H1 (cell line): ENCODE data around the gene FGFRL1. TPM values are rescaled to one million over a fixed set of nuclear protein-coding genes. Genes with fewer than 3 reads are reported as not detected.

ENCODE experiments used
- CTCF ChIA-PET: fragments of 300-600 bp; sonication (Branson Sonifier 250); formaldehyde crosslinking; loops from one replicate; lab custom pipeline; 2021; ENCODE audit not compliant: partially characterized antibody; lab: Charles Lee
- POLR2A ChIA-PET: fragments of 300-600 bp; sonication (Branson Sonifier 250); formaldehyde crosslinking; loops from one replicate; lab custom pipeline; 2021; ENCODE audit warnings: inconsistent platforms; ENCODE audit not compliant: partially characterized antibody; lab: Charles Lee
- DNase-seq, 2 experiments: peaks; one replicate each; pipeline versions ENCODE4 v3.0.0 to v3.0.0-alpha.2; 2010 to 2022; ENCODE audit warnings: low spot score in 2 of 2, low read depth in 1 of 2, mixed read lengths in 1 of 2
- FAIRE-seq: peaks from 2 replicates; lab custom pipeline; 2011; peaks lifted over from hg19 to GRCh38; lab: Jason Lieb, UNC
- H2AFZ ChIP-seq: 2 replicates; pipeline ENCODE4 v1.8.1; 2012; ENCODE audit warnings: low read length, inconsistent platforms
- H2AK5ac ChIP-seq: 2 replicates; pipeline ENCODE4 v1.6.1; 2013; ENCODE audit warnings: low read depth, low read length
- H2BK120ac ChIP-seq: replicated peaks from 2 replicates; pipeline ENCODE3; 2013; ENCODE audit warnings: low read depth, low read length, inconsistent platforms
- H2BK12ac ChIP-seq: 2 replicates; pipeline ENCODE4 v1.6.1; 2013; ENCODE audit warnings: low read depth, low read length
- H2BK15ac ChIP-seq: 2 replicates; pipeline ENCODE4 v1.6.1; 2013; ENCODE audit warnings: low read length
- H2BK20ac ChIP-seq: 2 replicates; pipeline ENCODE4 v1.6.1; 2013; ENCODE audit warnings: low read length
- H2BK5ac ChIP-seq: 2 replicates; pipeline ENCODE4 v1.6.1; 2013; ENCODE audit warnings: low read depth, low read length
- H3K14ac ChIP-seq: 2 replicates; pipeline ENCODE4 v1.6.1; 2013; ENCODE audit warnings: inconsistent platforms; ENCODE audit not compliant: insufficient read length
- H3K18ac ChIP-seq: 2 replicates; pipeline ENCODE4 v1.6.1; 2013; ENCODE audit warnings: low read length; ENCODE audit errors: extremely low read depth
- H3K23ac ChIP-seq: 2 replicates; pipeline ENCODE4 v1.6.1; 2013; ENCODE audit warnings: inconsistent platforms; ENCODE audit not compliant: insufficient read length
- H3K23me2 ChIP-seq: 2 replicates; pipeline ENCODE4 v1.6.1; 2013; ENCODE audit warnings: low read depth, low read length
- H3K27ac ChIP-seq: 2 replicates; pipeline ENCODE4 v1.6.1; 2011; ENCODE audit warnings: low read depth, low read length, inconsistent platforms
- H3K27me3 ChIP-seq, 4 experiments: replicated peaks in 1 of 4; 1 replicate in 1 of 4; 2 replicates in 3 of 4; pipeline versions ENCODE4 v1.6.1 to v1.8.1; 2011 to 2013; ENCODE audit warnings: low read length in 3 of 4, mild to moderate bottlenecking in 3 of 4, inconsistent platforms in 2 of 4, mixed read lengths in 2 of 4, moderate library complexity in 1 of 4; ENCODE audit not compliant: control insufficient read depth in 3 of 4, insufficient read depth in 3 of 4; ENCODE audit errors: extremely low read depth in 1 of 4
- H3K36me3 ChIP-seq, 4 experiments: 2 replicates each; pipeline versions ENCODE4 v1.6.1 to v1.8.1; 2011 to 2013; ENCODE audit warnings: mild to moderate bottlenecking in 4 of 4, low read length in 3 of 4, moderate library complexity in 2 of 4, control low read depth in 1 of 4, inconsistent platforms in 1 of 4; ENCODE audit not compliant: insufficient read depth in 4 of 4, control insufficient read depth in 2 of 4
- H3K4ac ChIP-seq: replicated peaks from 2 replicates; pipeline ENCODE3; 2013; ENCODE audit warnings: low read length, low read depth, mixed read lengths, inconsistent platforms; ENCODE audit not compliant: insufficient read length
- H3K4me1 ChIP-seq, 4 experiments: replicated peaks in 1 of 4; 1 replicate in 1 of 4; 2 replicates in 3 of 4; pipeline versions ENCODE4 v1.6.1 to v1.8.1; 2011 to 2013; ENCODE audit warnings: low read length in 3 of 4, inconsistent platforms in 2 of 4, mixed read lengths in 1 of 4; ENCODE audit not compliant: insufficient read depth in 4 of 4, control insufficient read depth in 3 of 4
- H3K4me2 ChIP-seq, 2 experiments: 2 replicates each; pipeline versions ENCODE4 v1.6.1 to v1.8.1; 2011 to 2013; ENCODE audit warnings: low read depth in 2 of 2, low read length in 2 of 2, control low read depth in 1 of 2, inconsistent platforms in 1 of 2, mild to moderate bottlenecking in 1 of 2; ENCODE audit not compliant: insufficient read depth in 1 of 2
- H3K4me3 ChIP-seq, 4 experiments: fragments of 200-600, 300-600 bp in 1 of 4; sonication (generic), shearing (Covaris generic), sonication (Bioruptor Twin) in 1 of 4; 2 replicates each; pipeline versions ENCODE4 v1.5.1 to v1.8.1; 2011 to 2016; ENCODE audit warnings: low read length in 4 of 4, low read depth in 3 of 4, control low read depth in 2 of 4, inconsistent platforms in 2 of 4, mild to moderate bottlenecking in 2 of 4, mixed read lengths in 1 of 4, moderate library complexity in 1 of 4; ENCODE audit not compliant: insufficient read depth in 2 of 4; ENCODE audit errors: extremely low read depth in 1 of 4
- H3K56ac ChIP-seq: replicated peaks from 2 replicates; pipeline ENCODE3; 2013; ENCODE audit warnings: low read depth, mild to moderate bottlenecking, mixed read lengths, low read length, inconsistent platforms; ENCODE audit not compliant: insufficient read length
- H3K79me1 ChIP-seq: 2 replicates; pipeline ENCODE4 v1.6.1; 2013; ENCODE audit warnings: low read depth, low read length, control low read depth
- H3K79me2 ChIP-seq, 2 experiments: 2 replicates each; pipeline versions ENCODE4 v1.6.1 to v1.8.1; 2012 to 2013; ENCODE audit warnings: low read length in 2 of 2, mild to moderate bottlenecking in 2 of 2, inconsistent platforms in 1 of 2; ENCODE audit not compliant: insufficient read depth in 2 of 2, control insufficient read depth in 1 of 2
- H3K9ac ChIP-seq, 4 experiments: replicated peaks in 1 of 4; 1 replicate in 1 of 4; 2 replicates in 3 of 4; pipeline versions ENCODE4 v1.6.1 to v1.8.1; 2011 to 2013; ENCODE audit warnings: low read depth in 3 of 4, low read length in 3 of 4, control low read depth in 2 of 4, mild to moderate bottlenecking in 2 of 4, moderate library complexity in 2 of 4, inconsistent platforms in 1 of 4; ENCODE audit errors: extremely low read depth in 1 of 4
- H3K9me3 ChIP-seq, 2 experiments: 2 replicates each; pipeline versions ENCODE4 v1.6.1 to v1.8.1; 2012 to 2013; ENCODE audit warnings: mild to moderate bottlenecking in 2 of 2, moderate library complexity in 2 of 2, control low read depth in 1 of 2, inconsistent platforms in 1 of 2, low read depth in 1 of 2, low read length in 1 of 2, mixed read lengths in 1 of 2; ENCODE audit not compliant: insufficient read depth in 2 of 2
- H4K20me1 ChIP-seq, 2 experiments: replicated peaks in 1 of 2; 2 replicates each; pipeline versions ENCODE3 to v1.8.1; 2011 to 2013; ENCODE audit warnings: inconsistent platforms in 2 of 2, low read length in 2 of 2, mild to moderate bottlenecking in 1 of 2; ENCODE audit not compliant: insufficient read depth in 2 of 2, control insufficient read depth in 1 of 2
- H4K5ac ChIP-seq: 2 replicates; pipeline ENCODE4 v1.6.1; 2013; ENCODE audit warnings: low read length, low read depth, mixed read lengths, inconsistent platforms; ENCODE audit not compliant: insufficient read length
- H4K8ac ChIP-seq: 2 replicates; pipeline ENCODE4 v1.8.0; 2013; ENCODE audit warnings: mild to moderate bottlenecking, moderate library complexity, low read length, inconsistent platforms; ENCODE audit not compliant: insufficient read depth; ENCODE audit errors: extremely low read depth
- H4K91ac ChIP-seq: replicated peaks from 2 replicates; pipeline ENCODE3; 2013; ENCODE audit warnings: low read length, mixed read lengths, inconsistent platforms; ENCODE audit not compliant: insufficient read length
- E2F6 ChIP-seq: IDR thresholded peaks from 2 replicates; pipeline ENCODE4 v1.6.1; 2012; ENCODE audit warnings: inconsistent platforms
- HDAC2 ChIP-seq, 2 experiments: fragments of 300-600 bp in 1 of 2; sonication (generic) in 1 of 2; IDR thresholded peaks; 2 replicates each; pipeline ENCODE4 v1.6.1; 2011 to 2012; ENCODE audit warnings: low read depth in 2 of 2, low read length in 2 of 2, mild to moderate bottlenecking in 2 of 2, moderate library complexity in 2 of 2, borderline replicate concordance in 1 of 2, inconsistent platforms in 1 of 2
- MAFK ChIP-seq: IDR thresholded peaks from 2 replicates; pipeline ENCODE4 v1.6.1; 2012; ENCODE audit warnings: low read depth, mild to moderate bottlenecking, improper control_type of control experiment, low read length
- SIX5 ChIP-seq: IDR thresholded peaks from 2 replicates; pipeline ENCODE4 v1.6.1; 2011; ENCODE audit warnings: mild to moderate bottlenecking, low read depth, low read length
- SP4 ChIP-seq: IDR thresholded peaks from 2 replicates; pipeline ENCODE4 v1.6.1; 2012; ENCODE audit warnings: low read length, inconsistent platforms
- WGBS, 2 experiments: shearing (Covaris generic) in 1 of 2; methylation state at CpG; one replicate each; pipeline versions ENCODE4 v1.1.6 to v1.1.7; 2013 to 2015; ENCODE audit warnings: low lambda C conversion rate in 2 of 2, mixed read lengths in 2 of 2, inconsistent platforms in 1 of 2, low coverage in 1 of 2, missing lambda C conversion rate in 1 of 2; ENCODE audit not compliant: insufficient replicate concordance in 2 of 2, insufficient coverage in 1 of 2, insufficient read length in 1 of 2; ENCODE audit errors: extremely low coverage in 1 of 2, missing lambda C conversion rate in 1 of 2; 5-methylcytosine and 5-hydroxymethylcytosine counted together
- polyA plus RNA-seq, 7 experiments: library from polyadenylated mRNA; depleted of rRNA in 3 of 7; stranded (reverse) in 5 of 7; unstranded in 2 of 7; fragments of >200 nt in 5 of 7; fragments of 200-250 nt in 2 of 7; gene quantifications; 1 replicate in 5 of 7; 2 replicates in 1 of 7; 4 replicates in 1 of 7; pipeline versions ENCODE4 v1.2.1 to v1.2.3, GENCODE V29; 2011 to 2013; ENCODE audit warnings: missing spikeins in 2 of 7, mixed read lengths in 2 of 7
- total RNA-seq: library from RNA; stranded (reverse); fragmentation: NEBNext Ultra II Directional; extraction: Animal tissue kit (Norgen Biotek cat#: 25700); gene quantifications from 2 replicates; pipeline ENCODE4 v1.2.1, GENCODE V29; 2021

The FGFRL1 gene
- total and polyA plus RNA-seq, 2 of the 8 experiments (the other 6 are each of a cell fraction or from before 2014, with no cell fraction given): 18.9 to 34.6 TPM

GRCh38 chr4:1045193-1045594, 33.8 kb downstream of the FGFRL1 start:
- 91% methylated on average over 14 of the region's 14 CpGs; no CpG with 5 or more reads in 1 of the 2 experiments for WGBS, 2 experiments
- H3K14ac ChIP-seq: no peak overlapping the region
- H3K4me2 ChIP-seq: no peak overlapping the region
- H3K23ac ChIP-seq: no peak overlapping the region
- H4K8ac ChIP-seq: no peak overlapping the region
- H3K9me3 ChIP-seq: no peaks in the 10 kb centered on the region
- H4K20me1 ChIP-seq: peaks cover 0 to 2% of the 10 kb centered on the region in 2 experiments
- H3K18ac ChIP-seq: no peak overlapping the region; the same call in 1 of the 2 replicates
- H2BK12ac ChIP-seq: peak overlapping the region; percentile 92; the same call in 1 of the 2 replicates
- no peak overlapping the region for H3K4me3 ChIP-seq
- peaks cover 14% of the 10 kb centered on the region for H3K23me2 ChIP-seq
- FAIRE-seq: no peak
- H3K27me3 ChIP-seq: peaks cover 0 to 8% (median 6%) of the 10 kb centered on the region in 4 experiments; a peak in 3 of 7 replicates
- H2BK20ac ChIP-seq: peak overlapping the region; percentile 80; the same call in 1 of the 2 replicates
- no peak overlapping the region for H2BK120ac ChIP-seq
- H3K4me1 ChIP-seq: peaks cover 0 to 15% (median 12%) of the 10 kb centered on the region in 4 experiments; a peak in 6 of 7 replicates
- no peak overlapping the region for H4K5ac ChIP-seq
- peak overlapping the region; percentile 90 for H2AK5ac ChIP-seq
- no peak overlapping the region for H3K56ac ChIP-seq
- H2BK5ac ChIP-seq: 0 out of 2 replicates have a peak overlapping the region, but pooled peaks have one; percentile 63
- no peak for TF ChIP-seq E2F6
- no peak for TF ChIP-seq MAFK
- no peak for TF ChIP-seq SP4
- TF ChIP-seq SIX5: no peak
- TF ChIP-seq HDAC2 (IDR thresholded peaks at IDR 0.05; ENCODE audit: borderline replicate concordance in 1 of 2, low read depth in 2 of 2, low read length in 2 of 2): no peak
- TF ChIP-seq, all 59 proteins: peak for 0
- no peak overlapping the region for H3K9ac ChIP-seq
- no peaks in the 10 kb centered on the region for H3K79me2 ChIP-seq
- H2BK15ac ChIP-seq: peak overlapping the region; percentile 81; the same call in 1 of the 2 replicates
- no peak overlapping the region for H3K27ac ChIP-seq
- no peak overlapping the region for H2AFZ ChIP-seq
- DNase-seq: no peak
- no peaks in the 10 kb centered on the region for H3K36me3 ChIP-seq
- H4K91ac ChIP-seq: peak overlapping the region; percentile 55
- CTCF ChIA-PET: interaction anchor here (1.1 kb wide), 1 partner anchor 12 kb away, joined by 4 read pairs; no protein-coding TSS in a partner anchor
- POLR2A ChIA-PET: interaction anchor here (1.3 kb wide), 1 partner anchor 11 kb away, joined by 5 read pairs; no protein-coding TSS in a partner anchor
- peak overlapping the region; percentile 38 for H3K4ac ChIP-seq
- H3K79me1 ChIP-seq: no peaks in the 10 kb centered on the region
